GM18499 (cell line): ENCODE measurements around the gene DRGX.

Source experiments
- ATAC-seq: cut with Tn5 transposase; IDR thresholded peaks from one replicate; pipeline ENCODE4 v1.9.1; 2021; ENCODE audit warnings: moderate number of reproducible peaks; ENCODE audit not compliant: insufficient read depth, unreplicated experiment

The DRGX gene

GRCh38 chr10:49364051-49364450, 31.8 kb downstream of the DRGX start:
- no peak for ATAC-seq

GRCh38 chr10:49363309-49364031, 32.4 kb downstream of the DRGX start:
- ATAC-seq: no peak

GRCh38 chr10:49362596-49363260, 33.2 kb downstream of the DRGX start:
- peak; percentile 88 for ATAC-seq

GRCh38 chr10:49361735-49362568, 33.9 kb downstream of the DRGX start:
- ATAC-seq: no peak

DNA sequence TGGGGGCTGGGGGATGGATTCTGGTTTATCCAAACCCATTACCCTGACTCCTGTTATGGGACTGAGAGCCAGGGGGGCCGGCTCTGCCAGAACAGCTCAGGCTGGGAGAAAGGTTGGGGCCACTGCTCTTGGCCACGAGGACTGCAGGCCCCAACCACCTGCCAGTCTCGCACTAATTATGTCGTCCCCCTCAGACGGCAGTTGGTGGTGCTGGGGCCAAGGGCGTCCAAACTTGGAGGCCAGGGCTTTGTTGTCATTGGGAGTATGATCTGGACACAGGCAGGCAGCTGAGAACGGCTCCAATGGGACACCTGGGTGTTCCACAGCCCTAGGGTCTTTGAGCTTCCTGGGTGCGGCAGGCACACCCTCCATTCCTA, 34.7 kb downstream of the DRGX start:
- no peak for ATAC-seq

GRCh38 chr10:49360271-49361177, 35.4 kb downstream of the DRGX start:
- no peak for ATAC-seq

DNA sequence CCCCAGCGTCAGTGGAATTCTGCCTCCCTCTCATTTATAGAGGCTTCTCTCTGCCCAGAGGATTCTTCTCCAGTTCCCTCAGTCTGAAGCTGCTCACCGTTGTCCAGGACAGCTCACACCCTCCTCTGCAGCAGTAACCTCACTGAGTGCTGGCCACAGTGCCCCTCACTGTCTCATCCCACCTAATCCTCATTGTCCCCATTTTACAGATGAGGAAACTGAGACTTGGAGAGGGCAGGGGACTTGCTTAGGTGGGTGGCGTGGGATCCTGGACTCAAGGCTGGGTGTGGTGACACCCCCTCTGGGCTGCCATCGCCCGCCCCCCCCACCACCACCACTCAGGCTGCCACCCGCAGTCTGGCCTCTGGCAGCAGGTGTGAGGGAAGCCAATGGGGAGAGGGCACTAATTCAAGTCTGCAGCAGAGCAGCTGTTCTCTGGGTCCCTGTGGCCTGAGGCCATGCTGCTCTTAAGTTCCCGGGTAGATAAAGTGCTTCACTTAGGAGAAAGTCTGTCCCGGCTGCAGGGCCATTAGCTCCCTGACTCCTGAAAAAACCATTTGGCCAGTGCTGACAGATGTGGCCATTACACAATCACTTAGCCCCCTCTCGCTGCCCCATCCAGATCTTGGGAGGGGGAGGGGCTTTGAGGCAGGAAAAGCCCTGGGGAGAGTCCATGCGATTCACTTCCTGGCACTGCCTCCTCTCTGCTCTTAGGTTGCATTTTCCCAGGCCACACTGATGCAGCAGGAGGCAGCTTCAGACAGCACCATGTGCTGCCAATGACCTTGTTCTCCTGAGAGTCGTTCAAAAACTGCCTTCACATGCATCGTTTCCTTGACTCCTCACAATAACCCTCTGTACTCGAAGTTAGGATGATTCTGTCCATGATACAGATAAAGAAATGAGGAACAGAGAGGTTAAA, 36.3 kb downstream of the DRGX start:
- no peak for ATAC-seq

DNA sequence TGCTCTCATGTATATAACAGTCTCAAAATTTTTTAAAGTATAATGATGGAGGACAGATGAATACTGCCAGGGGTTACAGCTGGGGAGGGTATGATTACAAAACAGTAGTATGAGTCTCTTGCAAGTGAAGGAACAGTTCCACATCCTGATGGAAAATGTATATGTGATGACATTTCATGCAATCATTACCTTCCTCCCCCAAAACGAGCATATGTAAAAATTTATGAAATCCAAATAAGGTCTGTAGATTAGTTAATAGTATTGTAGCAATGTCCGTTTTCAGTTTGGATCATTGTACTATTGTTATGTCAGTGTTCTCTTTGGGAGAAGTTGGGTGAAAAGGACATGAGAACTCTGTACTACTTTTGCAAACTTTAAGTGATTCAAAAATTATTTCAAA, 38.0 kb downstream of the DRGX start:
- no peak for ATAC-seq

DNA sequence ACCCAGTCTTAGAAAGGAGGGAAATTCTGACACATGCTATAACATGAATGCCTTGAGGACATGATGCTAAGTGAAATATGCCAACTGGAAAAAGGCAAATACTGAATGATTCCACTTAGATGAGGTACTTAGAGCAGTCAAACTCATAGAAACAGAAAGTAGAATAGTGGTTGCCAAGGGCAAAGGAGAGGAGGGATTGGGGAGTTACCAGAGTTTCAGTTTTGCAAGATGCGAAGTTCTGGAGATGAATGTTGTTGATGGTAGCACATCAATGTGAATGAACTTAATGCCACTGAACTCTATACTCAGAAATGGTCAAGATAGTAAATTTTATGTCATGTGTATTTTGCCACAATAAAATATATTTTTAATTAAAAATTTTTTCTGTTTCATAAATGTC, 38.9 kb downstream of the DRGX start:
- ATAC-seq: no peak

- ATAC-seq: no peak
Measured at GRCh38 chr10:49356181-49356580, 39.7 kb downstream of the DRGX start.

GRCh38 chr10:49355221-49355620, 40.7 kb downstream of the DRGX start:
- ATAC-seq: no peak

DNA sequence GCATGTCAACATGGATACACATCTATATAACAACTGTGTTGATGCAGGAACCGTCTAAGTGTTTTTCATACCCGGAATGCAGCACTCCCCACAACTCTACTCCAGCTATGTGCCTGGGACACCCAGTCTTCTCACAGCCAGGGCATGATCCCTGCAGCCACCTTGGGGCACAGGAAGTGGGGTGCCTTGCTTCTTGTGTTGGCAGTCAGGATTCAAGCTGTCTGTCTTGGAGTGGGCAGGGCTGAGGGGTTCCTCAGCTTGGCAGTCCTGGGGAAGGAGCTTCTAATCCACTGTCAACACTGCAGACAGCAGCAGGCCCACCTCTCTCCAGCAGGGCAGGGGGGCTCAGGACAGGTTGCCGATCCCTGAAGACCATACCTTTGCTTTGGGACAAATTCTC, 41.3 kb downstream of the DRGX start:
- no peak for ATAC-seq

DNA sequence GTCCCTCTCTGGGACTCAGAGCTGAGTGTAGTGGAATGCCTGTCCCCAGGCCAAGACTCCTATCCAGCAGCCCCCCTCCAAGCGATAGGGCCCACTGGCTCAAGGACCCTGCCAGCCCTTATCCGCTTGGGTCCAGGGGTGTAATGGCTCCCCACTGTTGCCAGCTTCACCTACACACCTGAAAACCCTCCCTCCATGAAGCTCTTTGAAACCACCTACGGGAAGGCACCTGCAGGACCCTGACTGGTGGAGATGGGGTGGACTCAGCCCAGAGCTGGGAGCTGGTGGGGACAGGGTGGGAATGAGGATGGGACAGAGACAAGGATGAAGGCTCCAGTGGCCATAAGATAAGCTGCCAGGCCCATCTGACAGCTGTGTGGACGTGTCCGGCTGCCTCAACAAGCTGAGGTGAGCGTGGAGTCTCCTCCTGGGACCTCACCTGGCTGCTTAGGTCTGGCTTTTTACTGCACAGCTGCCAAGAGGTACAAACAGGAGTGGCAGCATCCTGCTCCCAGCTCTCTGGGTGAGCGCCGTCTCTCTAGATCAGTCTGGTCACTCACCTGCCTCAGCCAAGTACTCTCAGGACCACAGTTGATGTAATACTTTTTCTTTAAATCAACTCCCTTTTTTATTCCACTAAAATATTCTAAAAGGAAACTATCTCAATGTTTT, 41.9 kb downstream of the DRGX start:
- ATAC-seq: no peak

GRCh38 chr10:49353026-49353894, 42.6 kb downstream of the DRGX start:
- ATAC-seq: no peak

DNA sequence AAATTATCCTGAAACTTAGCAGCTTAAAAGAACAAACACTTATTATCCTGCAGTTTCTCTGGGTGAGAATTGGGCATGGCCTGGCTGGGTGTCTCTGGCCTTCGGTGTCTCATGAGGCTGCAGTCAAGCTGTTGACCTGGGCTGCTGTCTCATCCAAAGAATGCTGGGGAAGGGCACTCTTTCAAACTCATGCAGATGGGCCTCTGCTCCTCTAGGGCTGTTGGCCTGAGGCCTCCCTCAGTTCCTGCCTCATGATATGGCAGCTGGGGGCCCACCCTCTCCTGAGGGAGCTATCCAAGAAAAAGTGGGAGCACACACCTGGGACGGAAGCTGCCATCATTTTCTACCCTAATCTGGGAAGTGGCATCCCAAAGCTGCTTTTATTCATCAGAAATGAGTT, 43.6 kb downstream of the DRGX start:
- no peak for ATAC-seq

GRCh38 chr10:49351669-49352068, 44.2 kb downstream of the DRGX start:
- ATAC-seq: no peak

GRCh38 chr10:49350846-49351532, 44.9 kb downstream of the DRGX start:
- no peak for ATAC-seq
